Testis (tissue), 3 donors: ENCODE results near the gene SSBP3. TPM values are rescaled to one million over a fixed set of nuclear protein-coding genes. Genes with fewer than 3 reads are reported as not detected.
"Not testable (repeated sequence)": the region's sequence is repeated elsewhere in the genome, so short reads cannot be mapped to it uniquely, and the experiment has no call there.

Experiments
- DNase-seq: peaks from one replicate; pipeline ENCODE4 v3.0.0-alpha.2; 2019
- H3K27ac ChIP-seq, 2 donors: fragments of 200-600 bp; sonication (generic); one replicate each; pipeline ENCODE4 v1.5.1; 2019
- H3K27me3 ChIP-seq: fragments of 200-600 bp; sonication (generic); one replicate; pipeline ENCODE4 v1.5.1; 2019
- H3K36me3 ChIP-seq: fragments of 200-600 bp; sonication (generic); one replicate; pipeline ENCODE4 v1.5.1; 2017; ENCODE audit warnings: low read depth; ENCODE audit errors: missing control alignments
- H3K4me1 ChIP-seq: fragments of 200-600 bp; sonication (generic); one replicate; pipeline ENCODE4 v1.5.1; 2019
- H3K4me3 ChIP-seq, 2 donors: fragments of 200-600 bp; sonication (generic); one replicate each; pipeline ENCODE4 v1.5.1; 2017 to 2019
- H3K9me3 ChIP-seq: fragments of 200-600 bp; sonication (generic); one replicate; pipeline ENCODE4 v1.5.1; 2017
- CTCF ChIP-seq, 3 experiments: fragments of 450-650 bp in 2 of 3; fragments of 200-600 bp in 1 of 3; sonication (generic) in 1 of 3; IDR thresholded peaks; one replicate each; pipeline ENCODE4 v1.5.1; 2016 to 2019; ENCODE audit warnings: antibody characterized with exemption in 3 of 3, mild to moderate bottlenecking in 2 of 3, moderate library complexity in 1 of 3
- POLR2A ChIP-seq: fragments of 450-650 bp; IDR thresholded peaks from one replicate; pipeline ENCODE4 v1.6.1; 2017; ENCODE audit warnings: antibody characterized with exemption, mild to moderate bottlenecking, moderate library complexity
- WGBS, 2 donors: methylation state at CpG; one replicate each; pipeline ENCODE4 v1.1.5; 2018; 5-methylcytosine and 5-hydroxymethylcytosine counted together
- intact Hi-C: fragments of 100-400 bp; cut with DNase I; formaldehyde crosslinking; loops from one replicate; pipeline ENCODE4 v1.15.1; 2023; ENCODE audit warnings: low total_unique reads
- polyA plus RNA-seq: library from polyadenylated mRNA; stranded (reverse); fragments of 350-450 nt; fragmentation: Illumina TruSeq; extraction: RNeasy Lipid Tissue Mini Kit (QIAGEN cat#74804); gene quantifications from one replicate; pipeline ENCODE4 v1.2.3, GENCODE V29; 2014; ENCODE audit warnings: low read depth, low replicate concordance; ENCODE audit not compliant: insufficient read depth
- total RNA-seq, 2 donors: library from RNA; depleted of rRNA; stranded (reverse); fragments of >200 nt; gene quantifications; one replicate each; pipeline ENCODE4 v1.2.3, GENCODE V29; 2016

The SSBP3 gene
- total and polyA plus RNA-seq, 3 donors from 2014 or later, result 88.8 to 99.0 (median 91.6) TPM

GRCh38 chr1:54220004-54220811, 186.0 kb downstream of the SSBP3 start:
- peak overlapping the region; percentile 9 to 73 for H3K27ac ChIP-seq
- intact Hi-C loops, result no loop called here
- WGBS, 2 donors, result 29 to 43% methylated on average over 14 to 18 of the region's 18 CpGs
- H3K36me3 ChIP-seq, result no peaks in the 10 kb centered on the region
- H3K27me3 ChIP-seq, result no peaks in the 10 kb centered on the region
- TF ChIP-seq POLR2A, result no peak
- TF ChIP-seq CTCF (IDR thresholded peaks at IDR 0.05), result no peak
- H3K9me3 ChIP-seq, result no peaks in the 10 kb centered on the region
- peaks cover 44% of the 10 kb centered on the region for H3K4me1 ChIP-seq
- H3K4me3 ChIP-seq, result no peak overlapping the region
- peak; percentile 86 for DNase-seq

- no peak for DNase-seq
- no peak overlapping the region for H3K4me3 ChIP-seq
- TF ChIP-seq CTCF (IDR thresholded peaks at IDR 0.05), result no peak
- no peak for TF ChIP-seq POLR2A
- H3K4me1 ChIP-seq, result peaks cover 41% of the 10 kb centered on the region
- peak overlapping the region; percentile 9 to 73 for H3K27ac ChIP-seq
- H3K27me3 ChIP-seq, result no peaks in the 10 kb centered on the region
- intact Hi-C loops, result no loop called here
- WGBS, 2 donors, result 24 to 34% methylated on average over 3 of the region's 3 CpGs
- no peaks in the 10 kb centered on the region for H3K36me3 ChIP-seq
- no peaks in the 10 kb centered on the region for H3K9me3 ChIP-seq
Measured at GRCh38 chr1:54219688-54220003, 186.5 kb downstream of the SSBP3 start.

GRCh38 chr1:54218883-54219687, 187.1 kb downstream of the SSBP3 start:
- Histone ChIP-seq H3K4me3 (no peak overlapping the region), H3K4me1 (peaks cover 35% of the 10 kb centered on the region), H3K36me3 (no peaks in the 10 kb centered on the region), H3K27ac (peak overlapping the region; percentile 9 to 73), H3K9me3 (no peaks in the 10 kb centered on the region), H3K27me3 (no peaks in the 10 kb centered on the region)
- WGBS, 2 donors, result 65 to 74% methylated on average over 11 of the region's 11 CpGs
- DNase-seq, result no peak
- no peak for TF ChIP-seq POLR2A
- intact Hi-C loops, result no loop called here

GRCh38 chr1:54215523-54215922, 190.7 kb downstream of the SSBP3 start:
- intact Hi-C loops, result no loop called here
- DNase-seq, result no peak
- Histone ChIP-seq H3K4me1 (peaks cover 18% of the 10 kb centered on the region), H3K27ac (no peak overlapping the region), H3K9me3 (no peaks in the 10 kb centered on the region), H3K36me3 (peaks cover 3% of the 10 kb centered on the region), H3K27me3 (no peaks in the 10 kb centered on the region), H3K4me3 (no peak overlapping the region)
- no peak for TF ChIP-seq CTCF (IDR thresholded peaks at IDR 0.05)
- no peak for TF ChIP-seq POLR2A
- WGBS, 2 donors, result 83 to 92% methylated on average over 8 to 9 of the region's 9 CpGs

GRCh38 chr1:54212872-54213271, 193.3 kb downstream of the SSBP3 start:
- no peak for DNase-seq
- WGBS, 2 donors, result 60 to 76% methylated on average over 1 of the region's 1 CpG
- Histone ChIP-seq H3K4me1 (no peaks in the 10 kb centered on the region), H3K4me3 (no peak overlapping the region), H3K27me3 (no peaks in the 10 kb centered on the region), H3K27ac (no peak overlapping the region), H3K36me3 (peaks cover 6% of the 10 kb centered on the region), H3K9me3 (no peaks in the 10 kb centered on the region)
- intact Hi-C loops, result no loop called here
- TF ChIP-seq POLR2A (no peak), CTCF (IDR thresholded peaks at IDR 0.05) (no peak)

GRCh38 chr1:54207896-54208295, 198.3 kb downstream of the SSBP3 start:
- H3K27ac ChIP-seq, H3K4me3 ChIP-seq, DNase-seq, H3K4me1 ChIP-seq, intact Hi-C loops, H3K36me3 ChIP-seq, H3K27me3 ChIP-seq, H3K9me3 ChIP-seq: not testable (repeated sequence)
- WGBS, 2 donors, result 71 to 72% methylated on average over 4 of the region's 4 CpGs
